WERI-Rb-1 (cell line): ENCODE measurements around the gene NSUN2.

Source experiments
- DNase-seq: peaks from one replicate; pipeline ENCODE4 v3.0.0-alpha.2; 2020
- H3K27ac ChIP-seq: fragments of 250-450 bp; sonication (Bioruptor Pico); 2 replicates; pipeline ENCODE4 v1.5.1; 2020; ENCODE audit warnings: mild to moderate bottlenecking, moderate library complexity
- H3K27me3 ChIP-seq: fragments of 250-450 bp; sonication (Bioruptor Pico); 2 replicates; pipeline ENCODE4 v1.5.1; 2021; ENCODE audit warnings: mild to moderate bottlenecking, low read depth, moderate library complexity; ENCODE audit not compliant: insufficient read depth, severe bottlenecking
- H3K36me3 ChIP-seq: fragments of 250-450 bp; sonication (Bioruptor Pico); 2 replicates; pipeline ENCODE4 v1.5.1; 2020; ENCODE audit warnings: mild to moderate bottlenecking, moderate library complexity
- H3K4me3 ChIP-seq: 2 replicates; pipeline ENCODE4 v1.5.1; 2011; ENCODE audit warnings: low read depth, mild to moderate bottlenecking, control low read depth, low read length
- H3K9me3 ChIP-seq: fragments of 250-450 bp; sonication (Bioruptor Pico); 2 replicates; pipeline ENCODE4 v1.5.1; 2021; ENCODE audit warnings: mild to moderate bottlenecking, moderate library complexity; ENCODE audit not compliant: severe bottlenecking
- CTCF ChIP-seq: IDR thresholded peaks from 2 replicates; pipeline ENCODE4 v1.5.1; 2011; ENCODE audit warnings: low read depth, mild to moderate bottlenecking, control low read depth, inconsistent platforms, low read length

The NSUN2 gene

GRCh38 chr5:6623228-6623627 is 9.6 kb downstream of the NSUN2 start:
- TF ChIP-seq CTCF, result no peak
- H3K4me3 ChIP-seq, result no peak overlapping the region
- no peak for DNase-seq
- H3K36me3 ChIP-seq, result peaks cover 93% of the 10 kb centered on the region
- no peak overlapping the region for H3K27ac ChIP-seq
- H3K9me3 ChIP-seq, result no peaks in the 10 kb centered on the region
- no peaks in the 10 kb centered on the region for H3K27me3 ChIP-seq

- DNase-seq, result no peak
- no peak for TF ChIP-seq CTCF
- Histone ChIP-seq H3K27me3 (no peaks in the 10 kb centered on the region), H3K27ac (no peak overlapping the region), H3K9me3 (no peaks in the 10 kb centered on the region), H3K36me3 (peaks cover 97% of the 10 kb centered on the region), H3K4me3 (no peak overlapping the region)
Observed at GRCh38 chr5:6616632-6617031, 16.2 kb downstream of the NSUN2 start.

GRCh38 chr5:6615034-6615815 is 17.6 kb downstream of the NSUN2 start:
- Histone ChIP-seq H3K36me3 (peaks cover 97% of the 10 kb centered on the region), H3K27me3 (no peaks in the 10 kb centered on the region), H3K9me3 (no peaks in the 10 kb centered on the region), H3K4me3 (no peak overlapping the region), H3K27ac (no peak overlapping the region)
- no peak for DNase-seq
- no peak for TF ChIP-seq CTCF

- Histone ChIP-seq H3K27ac (no peak overlapping the region), H3K4me3 (no peak overlapping the region), H3K9me3 (no peaks in the 10 kb centered on the region), H3K36me3 (peaks cover 97% of the 10 kb centered on the region), H3K27me3 (no peaks in the 10 kb centered on the region)
- no peak for DNase-seq
- TF ChIP-seq CTCF, result no peak
Observed at GRCh38 chr5:6611334-6612256, 21.2 kb downstream of the NSUN2 start.

GRCh38 chr5:6608016-6608415 is 24.8 kb downstream of the NSUN2 start:
- DNase-seq, result no peak
- H3K4me3 ChIP-seq, result no peak overlapping the region
- H3K36me3 ChIP-seq, result peaks cover 96% of the 10 kb centered on the region
- H3K9me3 ChIP-seq, result no peaks in the 10 kb centered on the region
- H3K27me3 ChIP-seq, result no peaks in the 10 kb centered on the region
- H3K27ac ChIP-seq, result peak overlapping the region; percentile 24
- no peak for TF ChIP-seq CTCF
